ENCODE measurements around the gene AP3M1.

AP3M1 gene

DNA sequence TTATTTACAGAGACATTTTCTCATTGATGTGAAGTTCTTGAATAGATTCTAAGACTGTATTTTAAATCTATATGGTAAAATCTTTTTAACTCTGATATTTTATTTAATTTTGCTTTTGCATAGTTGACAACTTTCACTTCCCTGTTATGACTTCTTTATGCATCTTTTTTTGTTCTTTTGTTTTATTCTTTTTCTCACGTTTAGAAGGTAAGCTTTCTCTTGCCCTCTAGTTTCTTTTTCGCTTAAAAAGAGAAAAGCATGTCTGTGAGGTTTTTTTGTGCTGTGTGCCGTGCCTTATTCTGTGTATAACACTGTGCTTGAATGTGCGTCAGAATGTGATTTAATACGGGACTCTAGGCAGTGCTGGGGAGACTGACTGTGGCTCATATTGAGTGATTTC, 74.7 kb downstream of the AP3M1 start:
- peak overlapping the region; percentile 12 for H3K4me3 Mint-ChIP-seq
- H3K4me1 Mint-ChIP-seq, result peaks cover 14% of the 10 kb centered on the region
- DNase-seq (ENCODE audit: low spot score in 2 of 2) (no peak), ATAC-seq (ENCODE audit: low read depth) (no peak)
- H3K27me3 Mint-ChIP-seq, result no peaks in the 10 kb centered on the region
- peaks cover 15% of the 10 kb centered on the region for H3K36me3 Mint-ChIP-seq
- no peaks in the 10 kb centered on the region for H3K9me3 Mint-ChIP-seq
- no peak overlapping the region for H3K27ac Mint-ChIP-seq

GRCh38 chr10:74072503-74072902, 78.1 kb downstream of the AP3M1 start:
- H3K27me3 Mint-ChIP-seq, result no peaks in the 10 kb centered on the region
- no peak for ATAC-seq (ENCODE audit: low read depth)
- H3K36me3 Mint-ChIP-seq, result peaks cover 13% of the 10 kb centered on the region
- H3K4me3 Mint-ChIP-seq, result no peak overlapping the region
- H3K27ac Mint-ChIP-seq, result no peak overlapping the region
- peaks cover 8% of the 10 kb centered on the region for H3K4me1 Mint-ChIP-seq
- DNase-seq (ENCODE audit: low spot score in 2 of 2), result no peak
- H3K9me3 Mint-ChIP-seq, result no peaks in the 10 kb centered on the region

GRCh38 chr10:74071157-74071556, 79.5 kb downstream of the AP3M1 start:
- H3K4me1 Mint-ChIP-seq, result peaks cover 8% of the 10 kb centered on the region
- DNase-seq (ENCODE audit: low spot score in 2 of 2) (no peak), ATAC-seq (ENCODE audit: low read depth) (no peak)
- H3K27me3 Mint-ChIP-seq, result no peaks in the 10 kb centered on the region
- H3K27ac Mint-ChIP-seq, result no peak overlapping the region
- H3K4me3 Mint-ChIP-seq, result no peak overlapping the region
- no peaks in the 10 kb centered on the region for H3K9me3 Mint-ChIP-seq
- peaks cover 13% of the 10 kb centered on the region for H3K36me3 Mint-ChIP-seq
